ENCODE data around the gene NRCAM. TPM values are rescaled to one million over a fixed set of nuclear protein-coding genes. Genes with fewer than 3 reads are reported as not detected.

NRCAM gene
- total RNA-seq, 1 donor from 2014 or later: 0.53 TPM

DNA sequence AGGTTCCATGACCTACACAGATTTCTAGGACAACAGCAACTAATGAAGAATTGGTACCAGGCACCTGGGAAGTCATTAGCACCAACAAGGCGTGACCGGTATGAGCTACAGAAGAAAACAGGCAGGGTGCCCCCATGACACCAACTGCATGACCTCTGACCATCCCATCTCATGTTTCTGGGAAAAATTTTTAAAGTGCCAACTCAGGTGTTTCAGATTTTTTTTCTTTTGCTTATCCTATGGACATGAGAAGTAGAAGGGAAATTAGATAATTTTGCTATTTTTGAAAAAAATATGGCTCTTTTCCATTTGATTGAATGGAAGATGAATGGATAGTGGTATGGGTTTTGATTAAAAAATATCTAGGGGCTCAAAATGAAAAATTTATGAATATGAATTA, 154.8 kb downstream of the NRCAM start:
- Histone ChIP-seq H3K27ac (no peak overlapping the region), H3K9me3 (no peaks in the 10 kb centered on the region), H3K4me3 (no peak overlapping the region), H3K4me1 (no peaks in the 10 kb centered on the region), H3K36me3 (no peaks in the 10 kb centered on the region), H3K27me3 (no peaks in the 10 kb centered on the region)
- DNase-seq (ENCODE audit: low spot score in 2 of 2): no peak
- intact Hi-C loops (cut with DNase I): no loop called here
- TF ChIP-seq, protein P1, sequence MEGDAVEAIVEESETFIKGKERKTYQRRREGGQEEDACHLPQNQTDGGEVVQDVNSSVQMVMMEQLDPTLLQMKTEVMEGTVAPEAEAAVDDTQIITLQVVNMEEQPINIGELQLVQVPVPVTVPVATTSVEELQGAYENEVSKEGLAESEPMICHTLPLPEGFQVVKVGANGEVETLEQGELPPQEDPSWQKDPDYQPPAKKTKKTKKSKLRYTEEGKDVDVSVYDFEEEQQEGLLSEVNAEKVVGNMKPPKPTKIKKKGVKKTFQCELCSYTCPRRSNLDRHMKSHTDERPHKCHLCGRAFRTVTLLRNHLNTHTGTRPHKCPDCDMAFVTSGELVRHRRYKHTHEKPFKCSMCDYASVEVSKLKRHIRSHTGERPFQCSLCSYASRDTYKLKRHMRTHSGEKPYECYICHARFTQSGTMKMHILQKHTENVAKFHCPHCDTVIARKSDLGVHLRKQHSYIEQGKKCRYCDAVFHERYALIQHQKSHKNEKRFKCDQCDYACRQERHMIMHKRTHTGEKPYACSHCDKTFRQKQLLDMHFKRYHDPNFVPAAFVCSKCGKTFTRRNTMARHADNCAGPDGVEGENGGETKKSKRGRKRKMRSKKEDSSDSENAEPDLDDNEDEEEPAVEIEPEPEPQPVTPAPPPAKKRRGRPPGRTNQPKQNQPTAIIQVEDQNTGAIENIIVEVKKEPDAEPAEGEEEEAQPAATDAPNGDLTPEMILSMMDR (IDR thresholded peaks at IDR 0.05): no peak

GRCh38 chr7:108299251-108299973, 156.8 kb downstream of the NRCAM start:
- intact Hi-C loops (cut with DNase I): no loop called here
- Histone ChIP-seq H3K4me1 (no peaks in the 10 kb centered on the region), H3K27ac (no peak overlapping the region), H3K4me3 (no peak overlapping the region), H3K27me3 (no peaks in the 10 kb centered on the region), H3K9me3 (no peaks in the 10 kb centered on the region), H3K36me3 (no peaks in the 10 kb centered on the region)
- no peak for DNase-seq (ENCODE audit: low spot score in 2 of 2)
- TF ChIP-seq, protein P1 (IDR thresholded peaks at IDR 0.05): no peak

GRCh38 chr7:108296911-108297310, 159.3 kb downstream of the NRCAM start:
- intact Hi-C loops (cut with DNase I): no loop called here
- Histone ChIP-seq H3K4me3 (no peak overlapping the region), H3K27me3 (no peaks in the 10 kb centered on the region), H3K36me3 (no peaks in the 10 kb centered on the region), H3K27ac (no peak overlapping the region), H3K9me3 (no peaks in the 10 kb centered on the region), H3K4me1 (no peaks in the 10 kb centered on the region)
- no peak for DNase-seq (ENCODE audit: low spot score in 2 of 2)
- TF ChIP-seq, protein P1 (IDR thresholded peaks at IDR 0.05): no peak

DNA sequence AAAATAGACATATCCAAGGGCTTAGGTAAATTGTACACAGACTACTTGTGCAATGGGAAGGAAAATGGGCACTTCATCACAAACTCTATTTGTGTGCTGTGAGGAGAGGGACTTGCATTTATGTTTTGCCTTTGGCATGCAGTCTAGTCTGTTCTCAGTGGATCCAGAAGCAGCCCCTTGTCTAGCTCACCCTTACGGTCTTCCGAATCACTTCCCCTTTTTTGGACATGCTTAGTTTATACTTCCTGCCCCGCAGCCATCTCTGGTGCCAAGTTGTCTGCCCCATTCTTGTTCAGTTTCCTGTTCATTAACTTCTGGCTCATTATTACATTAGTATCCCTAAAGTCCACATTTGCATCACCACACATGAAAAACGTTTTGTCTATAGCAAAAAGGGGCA, 161.6 kb downstream of the NRCAM start:
- Histone ChIP-seq H3K36me3 (no peaks in the 10 kb centered on the region), H3K9me3 (no peaks in the 10 kb centered on the region), H3K4me3 (no peak overlapping the region), H3K27ac (no peak overlapping the region), H3K27me3 (no peaks in the 10 kb centered on the region), H3K4me1 (no peaks in the 10 kb centered on the region)
- intact Hi-C loops (cut with DNase I): no loop called here
- TF ChIP-seq, protein P1 (IDR thresholded peaks at IDR 0.05): no peak
- DNase-seq (ENCODE audit: low spot score in 2 of 2): no peak

- Histone ChIP-seq H3K27ac (no peak overlapping the region), H3K36me3 (no peaks in the 10 kb centered on the region), H3K27me3 (no peaks in the 10 kb centered on the region), H3K9me3 (no peaks in the 10 kb centered on the region), H3K4me1 (no peaks in the 10 kb centered on the region), H3K4me3 (no peak overlapping the region)
- TF ChIP-seq, protein P1 (IDR thresholded peaks at IDR 0.05): no peak
- no peak for DNase-seq (ENCODE audit: low spot score in 2 of 2)
- intact Hi-C loops (cut with DNase I): no loop called here
Observed at GRCh38 chr7:108293149-108293612, 163.1 kb downstream of the NRCAM start.

All from ascending aorta (tissue), 2 donors.